HL-60 (cell line): ENCODE data around the gene EIPR1.

Experiments used
- CTCF ChIP-seq: IDR thresholded peaks from one replicate; pipeline ENCODE4 v1.5.1; 2011; ENCODE audit warnings: low read length, control low read depth, inconsistent platforms; ENCODE audit not compliant: insufficient read depth
- POLR2AphosphoS5 ChIP-seq: IDR thresholded peaks from 2 replicates; pipeline ENCODE4 v1.6.1; 2012; ENCODE audit warnings: low read depth

- TF ChIP-seq CTCF (no peak), POLR2AphosphoS5 (no peak)
Observed at GRCh38 chr2:3149441-3150217, 228.0 kb downstream of the EIPR1 start.
